Endothelial cell of umbilical vein (primary cell): Measurements from ENCODE around the gene ANKIB1. TPM values are rescaled to one million over a fixed set of nuclear protein-coding genes. Genes with fewer than 3 reads are reported as not detected.

ENCODE experiments used
- BruUV-seq: library from RNA; stranded (reverse); fragments of 400-500 nt; replicated peaks from 2 replicates; lab custom pipeline; 2021; lab: Mats Ljungman, UMichigan
- CTCF ChIA-PET: fragments of 300-600, 350-600 bp; sonication (Branson Sonifier 250); formaldehyde crosslinking; loops from one replicate; lab custom pipeline; 2021; ENCODE audit warnings: antibody characterized with exemption, inconsistent platforms; lab: Charles Lee
- POLR2A ChIA-PET: fragments of 300-600, 350-600 bp; sonication (Branson Sonifier 250); formaldehyde crosslinking; loops from one replicate; lab custom pipeline; 2021; ENCODE audit warnings: antibody characterized with exemption, inconsistent platforms; lab: Charles Lee
- DNase-seq: peaks from one replicate; pipeline ENCODE4 v3.0.0-alpha.2; 2011; ENCODE audit warnings: low read depth, low spot score
- FAIRE-seq: peaks from 2 replicates; lab custom pipeline; 2011; peaks lifted over from hg19 to GRCh38; lab: Jason Lieb, UNC
- H2AFZ ChIP-seq: 2 replicates; pipeline ENCODE4 v1.6.0; 2012; ENCODE audit warnings: low read depth, low read length, control low read depth, inconsistent platforms
- H3K27ac ChIP-seq: 2 replicates; pipeline ENCODE4 v1.5.1; 2011; ENCODE audit warnings: low read depth, mild to moderate bottlenecking, control low read depth, low read length, moderate library complexity; ENCODE audit not compliant: insufficient read depth
- H3K27me3 ChIP-seq, 2 experiments: 2 replicates each; pipeline versions ENCODE4 v1.6.0 to v1.6.1; 2011; ENCODE audit warnings: low read length in 2 of 2, mixed read lengths in 1 of 2; ENCODE audit not compliant: control insufficient read depth in 2 of 2, insufficient read depth in 2 of 2
- H3K36me3 ChIP-seq, 2 experiments: 2 replicates in 1 of 2; 3 replicates in 1 of 2; pipeline ENCODE4 v1.5.1; 2011; ENCODE audit warnings: low read length in 2 of 2, mild to moderate bottlenecking in 1 of 2, moderate library complexity in 1 of 2; ENCODE audit not compliant: control insufficient read depth in 2 of 2, insufficient read depth in 2 of 2; ENCODE audit errors: extremely low read depth in 1 of 2
- H3K4me1 ChIP-seq: 3 replicates; pipeline ENCODE4 v1.5.1; 2011; ENCODE audit warnings: mild to moderate bottlenecking, low read length; ENCODE audit not compliant: control insufficient read depth, insufficient read depth; ENCODE audit errors: extremely low read depth
- H3K4me2 ChIP-seq: 2 replicates; pipeline ENCODE4 v1.6.1; 2011; ENCODE audit warnings: low read length, control low read depth, mixed read lengths; ENCODE audit not compliant: insufficient read depth
- H3K4me3 ChIP-seq, 3 experiments: fragments of 200-600 bp in 1 of 3; sonication (generic), shearing (Covaris generic) in 1 of 3; replicated peaks in 1 of 3; 2 replicates each; pipeline ENCODE4 v1.5.1; 2011 to 2016; ENCODE audit warnings: control low read depth in 3 of 3, low read length in 3 of 3, mild to moderate bottlenecking in 2 of 3, inconsistent platforms in 1 of 3, low read depth in 1 of 3, moderate library complexity in 1 of 3; ENCODE audit not compliant: insufficient read depth in 1 of 3
- H3K79me2 ChIP-seq: 2 replicates; pipeline ENCODE4 v1.6.0; 2012; ENCODE audit warnings: low read length, inconsistent platforms; ENCODE audit not compliant: control insufficient read depth, insufficient read depth
- H3K9ac ChIP-seq: replicated peaks from 2 replicates; pipeline ENCODE3; 2011; ENCODE audit warnings: low read length, control low read depth; ENCODE audit not compliant: insufficient read depth; ENCODE audit errors: extremely low read depth
- H3K9me1 ChIP-seq: replicated peaks from 3 replicates; pipeline ENCODE4 v1.6.0; 2011; ENCODE audit warnings: mild to moderate bottlenecking, low read length; ENCODE audit not compliant: control insufficient read depth, insufficient read depth; ENCODE audit errors: extremely low read depth
- H3K9me3 ChIP-seq: replicated peaks from 2 replicates; pipeline ENCODE4 v1.5.1; 2012; ENCODE audit warnings: low read length, inconsistent platforms; ENCODE audit not compliant: control insufficient read depth, insufficient read depth
- H4K20me1 ChIP-seq: replicated peaks from 2 replicates; pipeline ENCODE3; 2011; ENCODE audit warnings: mild to moderate bottlenecking, low read length; ENCODE audit not compliant: control insufficient read depth, insufficient read depth; ENCODE audit errors: extremely low read depth
- CTCF ChIP-seq, 2 donors: IDR thresholded peaks; 1 replicate in 1 of 2; 2 replicates in 1 of 2; pipeline ENCODE4 v1.5.1; 2011; ENCODE audit warnings: low read length in 2 of 2, mild to moderate bottlenecking in 2 of 2, moderate library complexity in 2 of 2, control low read depth in 1 of 2, inconsistent platforms in 1 of 2, low read depth in 1 of 2; ENCODE audit not compliant: insufficient read depth in 1 of 2; ENCODE audit errors: extremely low read depth in 1 of 2
- EZH2 ChIP-seq: IDR thresholded peaks from 2 replicates; pipeline ENCODE4 v1.6.1; 2012; ENCODE audit warnings: borderline replicate concordance, low read depth, mild to moderate bottlenecking, moderate library complexity, low read length, inconsistent platforms; ENCODE audit not compliant: severe bottlenecking
- FOS ChIP-seq: IDR thresholded peaks from 2 replicates; pipeline ENCODE4 v1.6.1; 2011; ENCODE audit warnings: mild to moderate bottlenecking, low read length, moderate library complexity, borderline replicate concordance; ENCODE audit not compliant: insufficient read depth
- GATA2 ChIP-seq: IDR thresholded peaks from 2 replicates; pipeline ENCODE4 v1.7.0; 2011; ENCODE audit warnings: low read depth, mild to moderate bottlenecking, moderate library complexity, mixed read lengths, low read length; ENCODE audit not compliant: insufficient read length, insufficient read depth
- JUN ChIP-seq: IDR thresholded peaks from 2 replicates; pipeline ENCODE4 v1.6.1; 2011; ENCODE audit warnings: borderline replicate concordance, low read depth; ENCODE audit not compliant: insufficient read length, insufficient read depth
- MAX ChIP-seq: IDR thresholded peaks from 2 replicates; pipeline ENCODE4 v1.6.1; 2011; ENCODE audit not compliant: insufficient read depth, insufficient read length
- MYC ChIP-seq: IDR thresholded peaks from one replicate; pipeline ENCODE4 v1.6.1; 2011; ENCODE audit warnings: mild to moderate bottlenecking, low read depth, low read length
- POLR2A ChIP-seq: IDR thresholded peaks from 2 replicates; pipeline ENCODE4 v1.6.1; 2012; ENCODE audit warnings: low read depth, mild to moderate bottlenecking, control low read depth, low read length
- POLR2AphosphoS5 ChIP-seq: IDR thresholded peaks from 2 replicates; pipeline ENCODE4 v1.6.1; 2012; ENCODE audit warnings: low read depth, mild to moderate bottlenecking, control low read depth, low read length, moderate library complexity; ENCODE audit not compliant: insufficient read depth
- dilution Hi-C: fragments of 300-500 bp; cut with MboI; formaldehyde crosslinking; loops from one replicate; pipeline ENCODE4 v1.15.0; 2019; ENCODE audit warnings: low sequenced_read_pairs; ENCODE audit not compliant: extremely low pct_ligation_motif_present
- intact Hi-C: fragments of 100-400 bp; cut with micrococcal nuclease; formaldehyde crosslinking; loops from one replicate; pipeline ENCODE4 v1.10.0; 2022
- polyA plus RNA-seq, 4 experiments: library from polyadenylated mRNA; depleted of rRNA in 3 of 4; stranded (reverse) in 3 of 4; unstranded in 1 of 4; fragments of >200 nt; gene quantifications; 2 replicates each; pipeline versions ENCODE4 v1.2.1 to v1.2.3, GENCODE V29; 2011 to 2012; ENCODE audit warnings: missing spikeins in 1 of 4
- total RNA-seq: library from RNA; stranded (reverse); gene quantifications from 2 replicates; pipeline ENCODE4 v1.2.3, GENCODE V29; 2021

Gene ANKIB1
- total and polyA plus RNA-seq, 2 donors (not counting 3 experiments of a cell fraction or from before 2014, with no cell fraction given) = 16.9 to 56.5 TPM

- CTCF ChIA-PET = interaction anchor here (0.8 to 1.0 kb wide), 2 partner anchors 9 to 73 kb away, joined by 3 read pairs; partner anchors contain the start of genes ANKIB1 and KRIT1
- Histone ChIP-seq H3K4me1 (no peaks in the 10 kb centered on the region), H3K9ac (no peak overlapping the region), H3K4me3 (no peak overlapping the region), H3K4me2 (no peak overlapping the region), H3K27me3 (no peaks in the 10 kb centered on the region), H3K9me3 (no peaks in the 10 kb centered on the region), H2AFZ (no peak overlapping the region), H3K79me2 (no peaks in the 10 kb centered on the region), H3K9me1 (no peaks in the 10 kb centered on the region), H3K27ac (no peak overlapping the region), H3K36me3 (peaks cover 0 to 3% of the 10 kb centered on the region in 2 experiments), H4K20me1 (no peaks in the 10 kb centered on the region)
- no peak for DNase-seq
- TF ChIP-seq POLR2A (no peak), EZH2 (no peak), CTCF (IDR thresholded peaks at IDR 0.05; ENCODE audit: extremely low read depth in 1 of 2, insufficient read depth in 1 of 2, low read depth in 1 of 2, low read length in 2 of 2) (no peak), FOS (no peak), MYC (no peak), POLR2AphosphoS5 (no peak), MAX (no peak), GATA2 (no peak), JUN (no peak)
- intact Hi-C loops (no loop called here), dilution Hi-C loops (no loop called here)
- BruUV-seq = no TSS peak
- FAIRE-seq = no peak
- POLR2A ChIA-PET = no interaction called here
These were observed 73.5 kb downstream of the ANKIB1 start for GRCh38 chr7:92319243-92319642.
